Endothelial cell of umbilical vein (primary cell): ENCODE results near the gene ARL11.

Source experiments
- EZH2 ChIP-seq: IDR thresholded peaks from 2 replicates; pipeline ENCODE4 v1.6.1; 2012; ENCODE audit warnings: borderline replicate concordance, low read depth, mild to moderate bottlenecking, moderate library complexity, low read length, inconsistent platforms; ENCODE audit not compliant: severe bottlenecking
- GATA2 ChIP-seq: IDR thresholded peaks from 2 replicates; pipeline ENCODE4 v1.7.0; 2011; ENCODE audit warnings: low read depth, mild to moderate bottlenecking, moderate library complexity, mixed read lengths, low read length; ENCODE audit not compliant: insufficient read length, insufficient read depth
- JUN ChIP-seq: IDR thresholded peaks from 2 replicates; pipeline ENCODE4 v1.6.1; 2011; ENCODE audit warnings: borderline replicate concordance, low read depth; ENCODE audit not compliant: insufficient read length, insufficient read depth
- MYC ChIP-seq: IDR thresholded peaks from one replicate; pipeline ENCODE4 v1.6.1; 2011; ENCODE audit warnings: mild to moderate bottlenecking, low read depth, low read length
- POLR2A ChIP-seq: IDR thresholded peaks from 2 replicates; pipeline ENCODE4 v1.6.1; 2012; ENCODE audit warnings: low read depth, mild to moderate bottlenecking, control low read depth, low read length
- POLR2AphosphoS5 ChIP-seq: IDR thresholded peaks from 2 replicates; pipeline ENCODE4 v1.6.1; 2012; ENCODE audit warnings: low read depth, mild to moderate bottlenecking, control low read depth, low read length, moderate library complexity; ENCODE audit not compliant: insufficient read depth
- TF ChIP-seq, protein P1 (sequence below), 2 donors: IDR thresholded peaks; 1 replicate in 1 of 2; 2 replicates in 1 of 2; pipeline ENCODE4 v1.5.1; 2011; ENCODE audit warnings: low read length in 2 of 2, mild to moderate bottlenecking in 2 of 2, moderate library complexity in 2 of 2, control low read depth in 1 of 2, inconsistent platforms in 1 of 2, low read depth in 1 of 2; ENCODE audit not compliant: insufficient read depth in 1 of 2; ENCODE audit errors: extremely low read depth in 1 of 2
- TF ChIP-seq, protein P2 (sequence below): IDR thresholded peaks from 2 replicates; pipeline ENCODE4 v1.6.1; 2011; ENCODE audit not compliant: insufficient read depth, insufficient read length

DNA sequence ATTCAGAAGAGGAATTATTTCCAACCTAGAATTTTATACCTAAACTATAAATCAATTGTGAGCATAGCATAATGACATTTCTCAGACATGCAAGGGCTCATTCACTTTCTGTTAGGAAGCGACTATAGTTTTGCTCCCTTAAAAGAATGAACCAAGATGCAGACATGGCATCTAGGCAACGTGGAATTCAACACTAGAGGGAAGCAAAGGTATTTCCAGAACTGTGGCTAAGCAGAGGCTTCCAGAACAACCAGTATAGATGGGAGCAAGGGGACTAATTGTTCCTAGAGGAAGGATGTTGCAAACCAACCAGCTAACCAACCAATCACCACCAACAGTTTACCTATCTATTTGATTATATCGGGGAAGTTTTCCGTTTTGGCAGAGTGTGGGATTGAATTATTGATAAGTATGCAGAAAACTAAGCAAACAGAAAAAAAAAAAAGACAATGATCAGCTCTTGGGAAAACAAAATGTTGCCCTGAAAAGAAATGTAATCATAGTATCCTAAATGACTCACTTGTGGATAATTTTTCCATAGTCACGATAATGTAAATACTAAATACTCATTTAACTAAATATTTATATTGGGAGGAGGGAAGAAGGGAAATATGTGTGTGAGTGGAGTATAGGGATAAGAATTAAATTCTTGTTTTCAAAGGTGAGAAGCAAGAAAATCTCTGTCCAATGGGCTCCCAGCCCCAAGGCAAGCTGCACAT lies 21.1 kb downstream of the ARL11 start:
- TF ChIP-seq, protein P1, sequence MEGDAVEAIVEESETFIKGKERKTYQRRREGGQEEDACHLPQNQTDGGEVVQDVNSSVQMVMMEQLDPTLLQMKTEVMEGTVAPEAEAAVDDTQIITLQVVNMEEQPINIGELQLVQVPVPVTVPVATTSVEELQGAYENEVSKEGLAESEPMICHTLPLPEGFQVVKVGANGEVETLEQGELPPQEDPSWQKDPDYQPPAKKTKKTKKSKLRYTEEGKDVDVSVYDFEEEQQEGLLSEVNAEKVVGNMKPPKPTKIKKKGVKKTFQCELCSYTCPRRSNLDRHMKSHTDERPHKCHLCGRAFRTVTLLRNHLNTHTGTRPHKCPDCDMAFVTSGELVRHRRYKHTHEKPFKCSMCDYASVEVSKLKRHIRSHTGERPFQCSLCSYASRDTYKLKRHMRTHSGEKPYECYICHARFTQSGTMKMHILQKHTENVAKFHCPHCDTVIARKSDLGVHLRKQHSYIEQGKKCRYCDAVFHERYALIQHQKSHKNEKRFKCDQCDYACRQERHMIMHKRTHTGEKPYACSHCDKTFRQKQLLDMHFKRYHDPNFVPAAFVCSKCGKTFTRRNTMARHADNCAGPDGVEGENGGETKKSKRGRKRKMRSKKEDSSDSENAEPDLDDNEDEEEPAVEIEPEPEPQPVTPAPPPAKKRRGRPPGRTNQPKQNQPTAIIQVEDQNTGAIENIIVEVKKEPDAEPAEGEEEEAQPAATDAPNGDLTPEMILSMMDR (IDR thresholded peaks at IDR 0.05; ENCODE audit: extremely low read depth in 1 of 2, insufficient read depth in 1 of 2, low read depth in 1 of 2, low read length in 2 of 2) = peak; percentile 19 to 41
- TF ChIP-seq EZH2 = no peak
- TF ChIP-seq POLR2A = no peak
- TF ChIP-seq MYC = no peak
- TF ChIP-seq POLR2AphosphoS5 = no peak
- TF ChIP-seq, protein P2, sequence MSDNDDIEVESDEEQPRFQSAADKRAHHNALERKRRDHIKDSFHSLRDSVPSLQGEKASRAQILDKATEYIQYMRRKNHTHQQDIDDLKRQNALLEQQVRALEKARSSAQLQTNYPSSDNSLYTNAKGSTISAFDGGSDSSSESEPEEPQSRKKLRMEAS = no peak
- TF ChIP-seq GATA2 = peak; percentile 17
- TF ChIP-seq JUN = no peak
